AG04450 (cell line): ENCODE data around the gene MAP3K13. TPM values are rescaled to one million over a fixed set of nuclear protein-coding genes. Genes with fewer than 3 reads are reported as not detected.

Experiments used
- CTCF ChIA-PET: fragments of 300-600, 350-600 bp; formaldehyde crosslinking; extraction: SDS; loops from one replicate; lab custom pipeline; 2022; ENCODE audit warnings: antibody characterized with exemption, inconsistent platforms; lab: Charles Lee
- POLR2A ChIA-PET: fragments of 350-600 bp; formaldehyde crosslinking; extraction: SDS; loops from one replicate; lab custom pipeline; 2021; ENCODE audit warnings: antibody characterized with exemption, inconsistent platforms; lab: Yijun Ruan, JAX
- DNase-seq: peaks from one replicate; pipeline ENCODE4 v3.0.0-alpha.2; 2011; ENCODE audit warnings: low read depth, low spot score
- H3K27ac ChIP-seq: one replicate; pipeline ENCODE4 v1.5.1; 2012; ENCODE audit warnings: low read depth, low read length, control low read depth
- H3K27me3 ChIP-seq: one replicate; pipeline ENCODE4 v1.6.0; 2012; ENCODE audit warnings: low read length; ENCODE audit not compliant: control insufficient read depth, insufficient read depth
- H3K4me3 ChIP-seq: 2 replicates; pipeline ENCODE4 v1.5.1; 2011; ENCODE audit warnings: mild to moderate bottlenecking, low read depth, low read length, control low read depth
- H3K9me3 ChIP-seq: 2 replicates; pipeline ENCODE4 v1.5.1; 2012; ENCODE audit warnings: low read length; ENCODE audit not compliant: control insufficient read depth, insufficient read depth
- polyA plus RNA-seq: library from polyadenylated mRNA; depleted of rRNA; stranded (reverse); fragments of >200 nt; gene quantifications from 2 replicates; pipeline ENCODE4 v1.2.3, GENCODE V29; 2011
- TF ChIP-seq, protein P1 (sequence below): IDR thresholded peaks from 2 replicates; pipeline ENCODE4 v1.5.1; 2011; ENCODE audit warnings: low read depth, low read length, control low read depth, inconsistent platforms

The MAP3K13 gene
- polyA plus RNA-seq, 1 experiment: 20.9 TPM

DNA sequence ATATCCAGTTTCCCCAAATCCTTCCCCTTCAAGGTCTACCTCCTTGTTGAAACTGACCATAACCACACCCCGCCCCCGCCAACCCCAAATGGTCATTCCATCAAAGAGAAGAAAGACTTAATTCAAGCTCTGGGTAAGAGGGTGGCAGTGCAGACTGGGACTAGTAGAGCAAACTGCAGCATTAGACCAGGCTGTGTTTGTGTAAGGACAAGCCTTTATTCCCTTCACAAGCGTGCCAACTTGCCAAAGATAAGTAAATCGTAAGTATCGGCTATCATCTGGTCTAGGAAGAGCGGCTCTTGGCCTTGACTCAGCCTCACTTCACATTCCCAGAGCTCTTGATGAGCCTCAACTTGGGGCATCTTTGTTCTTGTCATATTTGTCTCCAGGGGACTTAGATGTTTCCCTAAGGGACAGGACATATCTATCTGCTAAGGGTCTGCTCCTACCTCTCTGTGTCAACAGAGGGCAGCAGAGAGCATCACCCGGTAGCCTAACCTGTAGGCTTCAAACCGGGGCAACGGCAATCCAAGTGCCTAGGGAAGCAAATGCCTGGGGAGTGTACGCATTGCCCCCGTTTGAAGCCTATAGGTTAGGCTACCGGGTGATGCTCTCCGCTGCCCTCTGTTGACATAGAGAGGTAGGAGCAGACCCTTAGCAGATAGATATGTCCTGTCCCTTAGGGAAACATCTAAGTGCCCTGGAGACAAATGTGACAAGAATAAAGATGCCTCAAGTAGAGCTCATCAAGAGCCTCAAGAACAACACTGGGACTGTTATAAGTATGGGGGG lies 8.9 kb upstream of the MAP3K13 start:
- no peak for DNase-seq
- Histone ChIP-seq H3K4me3 (no peak overlapping the region), H3K27ac (no peak overlapping the region), H3K9me3 (no peaks in the 10 kb centered on the region), H3K27me3 (no peaks in the 10 kb centered on the region)
- ChIA-PET POLR2A (no interaction called here), CTCF (interaction anchor here (0.5 to 3.0 kb wide), 14 partner anchors 10 to 1391 kb away, joined by 3 to 26 read pairs (median 4); partner anchors contain the start of genes MAP3K13 and SENP2)
- TF ChIP-seq, protein P1, sequence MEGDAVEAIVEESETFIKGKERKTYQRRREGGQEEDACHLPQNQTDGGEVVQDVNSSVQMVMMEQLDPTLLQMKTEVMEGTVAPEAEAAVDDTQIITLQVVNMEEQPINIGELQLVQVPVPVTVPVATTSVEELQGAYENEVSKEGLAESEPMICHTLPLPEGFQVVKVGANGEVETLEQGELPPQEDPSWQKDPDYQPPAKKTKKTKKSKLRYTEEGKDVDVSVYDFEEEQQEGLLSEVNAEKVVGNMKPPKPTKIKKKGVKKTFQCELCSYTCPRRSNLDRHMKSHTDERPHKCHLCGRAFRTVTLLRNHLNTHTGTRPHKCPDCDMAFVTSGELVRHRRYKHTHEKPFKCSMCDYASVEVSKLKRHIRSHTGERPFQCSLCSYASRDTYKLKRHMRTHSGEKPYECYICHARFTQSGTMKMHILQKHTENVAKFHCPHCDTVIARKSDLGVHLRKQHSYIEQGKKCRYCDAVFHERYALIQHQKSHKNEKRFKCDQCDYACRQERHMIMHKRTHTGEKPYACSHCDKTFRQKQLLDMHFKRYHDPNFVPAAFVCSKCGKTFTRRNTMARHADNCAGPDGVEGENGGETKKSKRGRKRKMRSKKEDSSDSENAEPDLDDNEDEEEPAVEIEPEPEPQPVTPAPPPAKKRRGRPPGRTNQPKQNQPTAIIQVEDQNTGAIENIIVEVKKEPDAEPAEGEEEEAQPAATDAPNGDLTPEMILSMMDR: peak; percentile 64

DNA sequence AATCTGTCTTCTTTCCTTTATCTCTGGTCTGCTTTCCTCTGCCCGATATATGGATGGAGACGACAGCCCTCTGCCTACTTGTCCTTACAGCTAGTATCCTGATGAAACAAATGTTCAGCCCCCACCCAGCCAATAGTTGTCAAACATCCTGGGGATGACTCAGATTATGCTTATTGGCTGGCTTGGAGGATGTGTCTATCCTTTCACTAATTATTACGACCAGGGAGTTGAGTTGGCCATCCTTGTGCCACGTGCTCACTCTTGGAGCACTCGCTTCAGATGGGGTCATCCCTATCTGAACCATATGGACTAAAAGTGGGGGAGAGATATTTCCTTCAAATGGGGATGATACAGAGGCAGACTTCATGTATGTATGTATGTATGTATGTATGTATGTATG lies 6.4 kb upstream of the MAP3K13 start:
- ChIA-PET CTCF (interaction anchor here (0.7 to 1.2 kb wide), 3 partner anchors 8 to 309 kb away, joined by 3 to 5 read pairs (median 4); no protein-coding TSS in a partner anchor), POLR2A (no interaction called here)
- Histone ChIP-seq H3K27me3 (no peaks in the 10 kb centered on the region), H3K27ac (no peak overlapping the region), H3K9me3 (no peaks in the 10 kb centered on the region), H3K4me3 (no peak overlapping the region)
- DNase-seq: no peak
- TF ChIP-seq, protein P1: no peak

DNA sequence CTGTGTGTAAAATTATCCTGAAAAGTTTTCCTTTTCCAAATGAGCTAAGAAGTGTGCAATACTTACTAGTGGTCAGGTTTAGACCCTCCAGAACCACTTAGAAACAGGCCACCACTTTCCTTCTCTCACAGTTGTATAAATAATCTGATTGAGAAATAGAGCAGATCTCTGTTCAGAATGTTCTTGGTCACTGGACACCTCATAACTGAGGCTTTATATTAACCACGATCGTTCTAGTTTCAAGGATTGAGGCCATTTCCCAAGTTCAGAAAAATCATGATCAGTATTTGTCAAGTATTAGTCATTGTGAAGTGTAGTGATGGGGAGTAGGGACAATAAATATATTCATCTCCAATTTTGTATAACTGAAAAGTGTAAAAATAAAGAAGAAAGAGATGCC lies 1.0 kb upstream of the MAP3K13 start:
- CTCF ChIA-PET: interaction anchor here (0.9 to 4.9 kb wide), 3 partner anchors 9 to 197 kb away, joined by 3 to 26 read pairs (median 3); no protein-coding TSS in a partner anchor
- POLR2A ChIA-PET: no interaction called here
- TF ChIP-seq, protein P1: no peak
- Histone ChIP-seq H3K27me3 (peaks cover 5% of the 10 kb centered on the region), H3K27ac (no peak overlapping the region), H3K4me3 (no peak overlapping the region), H3K9me3 (no peaks in the 10 kb centered on the region)
- no peak for DNase-seq

DNA sequence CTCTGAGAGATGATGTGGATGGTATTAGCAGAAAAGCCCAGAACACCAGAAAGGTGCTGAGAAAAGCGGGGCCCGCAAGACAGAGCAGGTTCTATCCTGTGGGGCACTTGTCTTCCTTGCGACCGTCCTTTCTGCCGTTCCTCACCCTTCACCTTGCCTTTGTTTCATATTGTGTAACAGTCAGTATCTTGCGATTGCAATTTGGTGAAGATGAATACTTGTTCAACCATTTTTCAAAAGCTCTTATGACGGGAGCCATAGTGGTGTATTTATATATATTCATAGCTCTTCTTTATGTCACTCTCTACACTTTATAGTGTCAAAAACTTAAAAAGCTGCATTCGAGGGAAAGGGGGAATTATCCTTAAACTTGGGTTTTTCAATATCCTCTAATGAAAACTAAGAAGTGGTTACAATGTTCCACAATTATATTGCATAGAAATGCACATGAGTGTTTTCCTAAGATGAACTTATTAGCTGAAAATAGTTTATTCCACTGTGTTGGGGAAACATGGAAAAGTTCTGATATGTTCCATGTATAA lies 797 bp downstream of the MAP3K13 start:
- TF ChIP-seq, protein P1: no peak
- DNase-seq: no peak
- POLR2A ChIA-PET: no interaction called here
- CTCF ChIA-PET: interaction anchor here (0.6 to 4.9 kb wide), 6 partner anchors 9 to 212 kb away, joined by 3 to 26 read pairs (median 4); no protein-coding TSS in a partner anchor
- H3K9me3 ChIP-seq: no peaks in the 10 kb centered on the region
- H3K27me3 ChIP-seq: peaks cover 5% of the 10 kb centered on the region
- H3K4me3 ChIP-seq: peak overlapping the region; percentile 61
- no peak overlapping the region for H3K27ac ChIP-seq
